ENCODE data around the gene GLRX5. TPM values are rescaled to one million over a fixed set of nuclear protein-coding genes. Genes with fewer than 3 reads are reported as not detected.

Gene GLRX5
- total and polyA plus RNA-seq, 2 donors (not counting 1 experiment from before 2014, with no cell fraction given), result 28.4 to 47.6 TPM

- Histone ChIP-seq H3K4me3 (replicated peaks in 1 of 4; ENCODE audit: control extremely low read depth in 1 of 4, insufficient read depth in 1 of 4, low read depth in 3 of 4, low read length in 4 of 4) (no peak overlapping the region), H3K79me2 (ENCODE audit: control insufficient read depth, insufficient read depth, low read length) (no peaks in the 10 kb centered on the region), H3K9ac (ENCODE audit: insufficient read depth, low read length) (no peak overlapping the region), H3K9me3 (ENCODE audit: control insufficient read depth, insufficient read depth, low read depth, low read length) (no peaks in the 10 kb centered on the region), H2AFZ (ENCODE audit: low read length) (no peak overlapping the region), H4K20me1 (ENCODE audit: control insufficient read depth, extremely low read depth, insufficient read depth, low read length) (no peaks in the 10 kb centered on the region), H3K4me1 (ENCODE audit: control insufficient read depth, extremely low read depth, insufficient read depth, low read length) (no peaks in the 10 kb centered on the region), H3K27me3 (ENCODE audit: control insufficient read depth, insufficient read depth, low read length) (no peaks in the 10 kb centered on the region), H3K36me3 (ENCODE audit: control insufficient read depth, insufficient read depth, low read length) (no peaks in the 10 kb centered on the region), H3K27ac (ENCODE audit: insufficient read depth, low read length) (no peak overlapping the region), H3K4me2 (ENCODE audit: extremely low read depth, insufficient read depth, low read length) (no peak overlapping the region)
- TF ChIP-seq CTCF (conservative IDR thresholded peaks at IDR 0.05 in 1 of 2, IDR thresholded peaks at IDR 0.05 in 1 of 2; ENCODE audit: low read depth in 1 of 2, low read length in 2 of 2), result no peak
- no peak for TF ChIP-seq EZH2 (IDR thresholded peaks at IDR 0.05; ENCODE audit: low read length, missing control alignments)
- DNase-seq (ENCODE audit: low read depth in 2 of 2), result no peak
Measured at GRCh38 chr14:95569440-95569839, 34.6 kb downstream of the GLRX5 start.

- H4K20me1 ChIP-seq (ENCODE audit: control insufficient read depth, extremely low read depth, insufficient read depth, low read length), result no peaks in the 10 kb centered on the region
- H3K4me1 ChIP-seq (ENCODE audit: control insufficient read depth, extremely low read depth, insufficient read depth, low read length), result no peaks in the 10 kb centered on the region
- H3K27me3 ChIP-seq (ENCODE audit: control insufficient read depth, insufficient read depth, low read length), result no peaks in the 10 kb centered on the region
- H3K79me2 ChIP-seq (ENCODE audit: control insufficient read depth, insufficient read depth, low read length), result no peaks in the 10 kb centered on the region
- H2AFZ ChIP-seq (ENCODE audit: low read length), result no peak overlapping the region
- no peak overlapping the region for H3K4me2 ChIP-seq (ENCODE audit: extremely low read depth, insufficient read depth, low read length)
- H3K4me3 ChIP-seq (replicated peaks in 1 of 4; ENCODE audit: control extremely low read depth in 1 of 4, insufficient read depth in 1 of 4, low read depth in 3 of 4, low read length in 4 of 4), result no peak overlapping the region
- H3K9me3 ChIP-seq (ENCODE audit: control insufficient read depth, insufficient read depth, low read depth, low read length), result no peaks in the 10 kb centered on the region
- DNase-seq (ENCODE audit: low read depth in 2 of 2), result no peak
- no peak overlapping the region for H3K27ac ChIP-seq (ENCODE audit: insufficient read depth, low read length)
- no peaks in the 10 kb centered on the region for H3K36me3 ChIP-seq (ENCODE audit: control insufficient read depth, insufficient read depth, low read length)
- H3K9ac ChIP-seq (ENCODE audit: insufficient read depth, low read length), result no peak overlapping the region
- TF ChIP-seq EZH2 (IDR thresholded peaks at IDR 0.05; ENCODE audit: low read length, missing control alignments) (no peak), CTCF (conservative IDR thresholded peaks at IDR 0.05 in 1 of 2, IDR thresholded peaks at IDR 0.05 in 1 of 2; ENCODE audit: low read depth in 1 of 2, low read length in 2 of 2) (no peak)
Measured at GRCh38 chr14:95573313-95573712, 38.5 kb downstream of the GLRX5 start.

GRCh38 chr14:95575840-95576473 lies 41.1 kb downstream of the GLRX5 start:
- no peak overlapping the region for H3K9ac ChIP-seq (ENCODE audit: insufficient read depth, low read length)
- no peak overlapping the region for H3K4me3 ChIP-seq (replicated peaks in 1 of 4; ENCODE audit: control extremely low read depth in 1 of 4, insufficient read depth in 1 of 4, low read depth in 3 of 4, low read length in 4 of 4)
- H3K36me3 ChIP-seq (ENCODE audit: control insufficient read depth, insufficient read depth, low read length), result no peaks in the 10 kb centered on the region
- H3K27me3 ChIP-seq (ENCODE audit: control insufficient read depth, insufficient read depth, low read length), result no peaks in the 10 kb centered on the region
- no peak overlapping the region for H3K27ac ChIP-seq (ENCODE audit: insufficient read depth, low read length)
- H3K9me3 ChIP-seq (ENCODE audit: control insufficient read depth, insufficient read depth, low read depth, low read length), result no peaks in the 10 kb centered on the region
- no peak overlapping the region for H3K4me2 ChIP-seq (ENCODE audit: extremely low read depth, insufficient read depth, low read length)
- H3K4me1 ChIP-seq (ENCODE audit: control insufficient read depth, extremely low read depth, insufficient read depth, low read length), result no peaks in the 10 kb centered on the region
- no peak for TF ChIP-seq EZH2 (IDR thresholded peaks at IDR 0.05; ENCODE audit: low read length, missing control alignments)
- no peak for TF ChIP-seq CTCF (conservative IDR thresholded peaks at IDR 0.05 in 1 of 2, IDR thresholded peaks at IDR 0.05 in 1 of 2; ENCODE audit: low read depth in 1 of 2, low read length in 2 of 2)
- no peak for DNase-seq (ENCODE audit: low read depth in 2 of 2)
- H4K20me1 ChIP-seq (ENCODE audit: control insufficient read depth, extremely low read depth, insufficient read depth, low read length), result no peaks in the 10 kb centered on the region
- no peaks in the 10 kb centered on the region for H3K79me2 ChIP-seq (ENCODE audit: control insufficient read depth, insufficient read depth, low read length)
- H2AFZ ChIP-seq (ENCODE audit: low read length), result no peak overlapping the region

All from fibroblast of lung (primary cell).